Mesothelial cell of epicardium (in vitro differentiated cells): ENCODE results near the gene UNCX. TPM values are rescaled to one million over a fixed set of nuclear protein-coding genes. Genes with fewer than 3 reads are reported as not detected.

ENCODE experiments used
- DNase-seq, 2 experiments: peaks; one replicate each; pipeline ENCODE4 v3.0.0; 2021; ENCODE audit warnings: low spot score in 2 of 2; ENCODE audit not compliant: unreplicated experiment in 2 of 2
- H3K27ac Mint-ChIP-seq: 2 replicates; pipeline ENCODE4 v1.8.0; 2021; ENCODE audit warnings: mixed read lengths
- H3K27me3 Mint-ChIP-seq: 2 replicates; pipeline ENCODE4 v1.8.0; 2021; ENCODE audit warnings: low read depth, mixed read lengths
- H3K36me3 Mint-ChIP-seq: 2 replicates; pipeline ENCODE4 v1.8.0; 2021; ENCODE audit warnings: mixed read lengths
- H3K4me1 Mint-ChIP-seq: 2 replicates; pipeline ENCODE4 v1.8.0; 2021; ENCODE audit warnings: mixed read lengths
- H3K4me3 Mint-ChIP-seq: 2 replicates; pipeline ENCODE4 v1.8.0; 2021; ENCODE audit warnings: mild to moderate bottlenecking, moderate library complexity, mixed read lengths
- H3K9me3 Mint-ChIP-seq: 2 replicates; pipeline ENCODE4 v1.8.0; 2021; ENCODE audit warnings: mixed read lengths
- total RNA-seq: library from RNA; stranded (reverse); gene quantifications from 3 replicates; pipeline ENCODE4 v1.2.1, GENCODE V29; 2021
- TF ChIP-seq, protein P1 (sequence below): fragments of 200-600 bp; sonication (generic); IDR thresholded peaks from one replicate; pipeline ENCODE4 v1.5.0; 2021; ENCODE audit warnings: antibody characterized with exemption; ENCODE audit not compliant: unreplicated experiment

Gene UNCX
- not detected in 3 replicates for total RNA-seq

DNA sequence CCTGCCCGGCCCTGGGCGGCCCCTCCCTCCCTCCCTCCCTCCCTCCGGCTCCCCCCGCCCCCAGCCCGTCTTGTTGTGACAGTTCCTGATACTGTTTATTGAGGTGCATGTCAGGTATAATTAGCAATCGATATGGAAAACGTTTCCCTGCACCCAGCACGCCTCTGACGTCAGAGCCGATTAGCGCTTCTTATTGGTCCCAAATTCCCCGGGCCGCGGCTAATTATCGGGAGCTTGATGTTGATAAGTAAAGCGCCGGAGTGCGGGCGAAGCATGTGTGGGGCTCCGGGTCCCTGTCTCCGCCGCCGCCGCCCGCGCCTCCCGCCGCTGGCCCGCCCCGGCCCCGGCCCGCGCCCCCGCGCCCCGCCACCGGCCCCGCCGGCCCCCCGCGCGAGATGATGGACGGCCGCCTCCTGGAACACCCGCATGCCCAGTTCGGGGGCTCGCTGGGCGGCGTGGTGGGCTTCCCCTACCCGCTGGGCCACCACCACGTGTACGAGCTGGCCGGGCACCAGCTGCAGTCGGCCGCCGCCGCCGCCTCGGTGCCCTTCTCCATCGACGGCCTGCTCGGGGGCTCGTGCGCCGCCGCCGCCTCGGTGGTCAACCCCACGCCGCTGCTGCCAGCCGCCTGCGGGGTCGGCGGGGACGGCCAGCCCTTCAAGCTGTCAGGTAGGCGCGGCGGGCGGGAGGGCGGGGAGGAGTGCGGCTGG, at the start of gene UNCX:
UNCX (plus strand) TSS at position 250 of the 710 bp plus-strand sequence; CDS start at position 396, 146 bp downstream.
- no peak within 1 kb of the TSS for H3K4me3 Mint-ChIP-seq
- TF ChIP-seq, protein P1, sequence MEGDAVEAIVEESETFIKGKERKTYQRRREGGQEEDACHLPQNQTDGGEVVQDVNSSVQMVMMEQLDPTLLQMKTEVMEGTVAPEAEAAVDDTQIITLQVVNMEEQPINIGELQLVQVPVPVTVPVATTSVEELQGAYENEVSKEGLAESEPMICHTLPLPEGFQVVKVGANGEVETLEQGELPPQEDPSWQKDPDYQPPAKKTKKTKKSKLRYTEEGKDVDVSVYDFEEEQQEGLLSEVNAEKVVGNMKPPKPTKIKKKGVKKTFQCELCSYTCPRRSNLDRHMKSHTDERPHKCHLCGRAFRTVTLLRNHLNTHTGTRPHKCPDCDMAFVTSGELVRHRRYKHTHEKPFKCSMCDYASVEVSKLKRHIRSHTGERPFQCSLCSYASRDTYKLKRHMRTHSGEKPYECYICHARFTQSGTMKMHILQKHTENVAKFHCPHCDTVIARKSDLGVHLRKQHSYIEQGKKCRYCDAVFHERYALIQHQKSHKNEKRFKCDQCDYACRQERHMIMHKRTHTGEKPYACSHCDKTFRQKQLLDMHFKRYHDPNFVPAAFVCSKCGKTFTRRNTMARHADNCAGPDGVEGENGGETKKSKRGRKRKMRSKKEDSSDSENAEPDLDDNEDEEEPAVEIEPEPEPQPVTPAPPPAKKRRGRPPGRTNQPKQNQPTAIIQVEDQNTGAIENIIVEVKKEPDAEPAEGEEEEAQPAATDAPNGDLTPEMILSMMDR = no peak
- no peaks in the 10 kb centered on the region for H3K9me3 Mint-ChIP-seq
- no peaks in the 10 kb centered on the region for H3K36me3 Mint-ChIP-seq
- no peak for DNase-seq
- H3K27me3 Mint-ChIP-seq = peaks cover 73% of the 10 kb centered on the region
- no peak within 1 kb of the TSS for H3K27ac Mint-ChIP-seq
- peaks cover 2% of the 10 kb centered on the region for H3K4me1 Mint-ChIP-seq

DNA sequence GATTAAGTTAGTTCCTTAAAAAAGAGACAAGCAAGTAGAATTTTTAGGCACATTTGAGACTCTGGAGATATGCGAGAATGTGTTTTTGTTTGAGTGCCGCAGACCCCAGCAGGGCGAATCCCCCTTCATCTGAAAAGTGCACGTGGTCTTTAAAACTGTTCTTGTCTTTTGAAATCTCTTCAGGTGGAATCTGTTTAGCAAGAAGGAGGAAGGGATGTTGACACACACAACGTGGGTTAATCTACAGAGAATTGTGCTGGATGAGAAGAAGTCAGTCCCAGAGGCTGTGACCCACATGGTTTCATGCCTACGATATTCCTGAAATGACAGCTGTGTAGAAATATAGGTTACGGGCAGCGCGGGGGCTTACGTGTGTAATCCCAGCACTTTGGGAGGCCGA, 45.5 kb upstream of the UNCX start:
- Mint-ChIP-seq H3K36me3 (no peaks in the 10 kb centered on the region), H3K4me3 (no peak overlapping the region), H3K9me3 (peaks cover 5% of the 10 kb centered on the region), H3K27ac (no peak overlapping the region), H3K4me1 (no peaks in the 10 kb centered on the region), H3K27me3 (peaks cover 75% of the 10 kb centered on the region)
- TF ChIP-seq, protein P1 = no peak
- DNase-seq = no peak

DNA sequence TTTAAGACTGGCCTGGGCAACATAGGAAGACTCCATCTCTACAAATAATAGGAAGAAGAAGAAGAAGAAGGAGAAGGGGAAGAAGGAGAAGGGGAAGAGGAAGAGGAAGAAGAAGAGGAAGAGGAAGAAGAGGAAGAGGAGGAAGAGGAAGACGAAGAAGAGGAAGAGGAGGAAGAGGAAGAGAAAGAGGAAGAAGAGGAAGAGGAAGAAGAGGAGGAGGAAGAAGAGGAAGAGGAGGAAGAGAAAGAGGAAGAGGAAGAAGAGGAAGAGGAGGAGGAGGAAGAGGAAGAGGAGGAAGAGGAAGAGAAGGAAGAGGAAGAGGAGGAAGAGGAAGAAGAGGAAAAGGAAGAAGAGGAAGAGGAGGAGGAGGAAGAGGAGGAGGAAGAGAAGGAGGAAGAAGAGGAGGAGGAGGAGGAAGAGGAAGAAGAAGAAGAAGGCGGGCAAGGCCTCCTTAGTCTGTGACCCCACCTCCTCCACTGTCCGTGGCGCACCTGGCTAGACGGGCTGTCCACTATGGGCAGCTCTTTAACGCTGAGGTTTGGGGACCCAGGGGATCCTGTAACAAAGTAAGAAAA, 43.9 kb upstream of the UNCX start:
- H3K4me3 Mint-ChIP-seq = no peak overlapping the region
- TF ChIP-seq, protein P1 = no peak
- no peak overlapping the region for H3K27ac Mint-ChIP-seq
- H3K9me3 Mint-ChIP-seq = peaks cover 5% of the 10 kb centered on the region
- peaks cover 81% of the 10 kb centered on the region for H3K27me3 Mint-ChIP-seq
- DNase-seq = no peak
- no peaks in the 10 kb centered on the region for H3K36me3 Mint-ChIP-seq
- no peaks in the 10 kb centered on the region for H3K4me1 Mint-ChIP-seq

DNA sequence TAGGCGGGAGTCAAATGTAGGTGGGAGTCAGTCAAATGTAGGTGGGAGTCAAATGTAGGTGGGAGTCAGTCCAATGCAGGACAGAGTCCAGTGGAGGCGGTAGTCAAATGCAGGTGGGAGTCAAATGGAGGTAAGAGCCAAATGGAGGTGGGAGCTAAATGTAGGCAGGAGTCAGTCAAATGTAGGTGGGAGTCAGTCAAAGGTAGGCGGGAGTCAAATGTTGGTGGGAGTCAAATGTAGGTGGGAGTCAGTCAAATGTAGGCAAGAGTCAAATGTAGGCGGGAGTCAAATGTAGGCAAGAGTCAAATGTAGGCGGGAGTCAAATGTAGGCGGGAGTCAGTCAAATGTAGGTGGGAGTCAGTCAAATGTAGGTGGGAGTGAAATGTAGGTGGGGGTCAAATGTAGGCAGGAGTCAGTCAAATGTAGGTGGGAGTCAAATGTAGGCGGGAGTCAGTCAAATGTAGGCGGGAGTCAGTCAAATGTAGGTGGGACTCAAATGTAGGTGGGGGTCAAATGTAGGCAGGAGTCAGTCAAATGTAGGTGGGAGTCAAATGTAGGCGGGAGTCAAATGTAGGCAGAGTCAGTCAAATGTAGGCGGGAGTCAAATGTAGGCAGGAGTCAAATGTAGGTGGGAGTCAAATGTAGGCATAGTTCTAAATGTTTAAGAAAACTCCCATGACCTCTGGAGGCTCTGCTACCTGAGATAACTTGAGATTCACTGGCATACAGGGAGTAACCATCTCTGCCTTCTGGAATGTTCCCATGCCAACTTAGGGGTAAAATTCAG, 42.5 kb upstream of the UNCX start:
- Mint-ChIP-seq H3K36me3 (no peaks in the 10 kb centered on the region), H3K27me3 (peaks cover 89% of the 10 kb centered on the region), H3K9me3 (peaks cover 5% of the 10 kb centered on the region), H3K4me3 (no peak overlapping the region), H3K4me1 (no peaks in the 10 kb centered on the region), H3K27ac (no peak overlapping the region)
- no peak for DNase-seq
- TF ChIP-seq, protein P1 = no peak

DNA sequence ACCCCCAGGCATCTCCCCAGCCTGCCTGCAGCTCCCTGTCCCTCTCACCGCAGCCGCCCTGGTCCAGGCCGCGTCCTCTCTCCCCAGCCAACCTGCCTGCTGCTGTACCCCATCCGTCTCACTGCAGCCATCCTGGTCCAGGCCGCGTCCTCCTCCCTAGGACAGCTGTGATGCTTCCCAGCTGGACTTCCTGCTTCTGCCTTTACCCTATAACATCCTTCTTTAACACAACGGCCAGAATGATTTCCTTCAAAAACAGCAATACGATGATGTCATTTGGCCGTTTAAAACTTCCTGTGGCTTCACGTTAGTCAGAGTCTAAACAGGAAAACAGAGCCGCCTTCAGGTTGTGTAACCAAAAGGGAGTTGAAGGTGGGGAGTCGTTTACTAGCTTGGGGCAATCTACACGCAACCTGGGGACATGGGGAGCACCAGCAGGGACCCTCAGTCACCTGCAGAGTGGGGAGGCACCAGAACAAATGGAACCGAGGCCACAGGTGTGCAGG, 40.4 kb upstream of the UNCX start:
- Mint-ChIP-seq H3K4me1 (no peaks in the 10 kb centered on the region), H3K36me3 (no peaks in the 10 kb centered on the region), H3K4me3 (no peak overlapping the region), H3K27me3 (peaks cover 75% of the 10 kb centered on the region), H3K27ac (no peak overlapping the region), H3K9me3 (peaks cover 5% of the 10 kb centered on the region)
- DNase-seq = no peak
- TF ChIP-seq, protein P1 = no peak
